SU-DHL-6 (cell line): ENCODE data around the gene TRIM27.

Source experiments
- EZH2phosphoT487 ChIP-seq: fragments of 200-600 bp; sonication (generic), shearing (Covaris generic); conservative IDR thresholded peaks from 2 replicates; pipeline ENCODE4 v1.6.1; 2018; ENCODE audit warnings: mild to moderate bottlenecking, antibody characterized with exemption, low read length, moderate library complexity, mixed read lengths
- TF ChIP-seq, protein P1 (sequence below): fragments of 200-600 bp; sonication (generic); IDR thresholded peaks from one replicate; pipeline ENCODE4 v1.5.1; 2017; ENCODE audit warnings: antibody characterized with exemption, mild to moderate bottlenecking, low read length, moderate library complexity; ENCODE audit not compliant: insufficient read depth, poor library complexity, severe bottlenecking

GRCh38 chr6:28943223-28943556 lies 19.4 kb upstream of the TRIM27 start:
- TF ChIP-seq, protein P1, sequence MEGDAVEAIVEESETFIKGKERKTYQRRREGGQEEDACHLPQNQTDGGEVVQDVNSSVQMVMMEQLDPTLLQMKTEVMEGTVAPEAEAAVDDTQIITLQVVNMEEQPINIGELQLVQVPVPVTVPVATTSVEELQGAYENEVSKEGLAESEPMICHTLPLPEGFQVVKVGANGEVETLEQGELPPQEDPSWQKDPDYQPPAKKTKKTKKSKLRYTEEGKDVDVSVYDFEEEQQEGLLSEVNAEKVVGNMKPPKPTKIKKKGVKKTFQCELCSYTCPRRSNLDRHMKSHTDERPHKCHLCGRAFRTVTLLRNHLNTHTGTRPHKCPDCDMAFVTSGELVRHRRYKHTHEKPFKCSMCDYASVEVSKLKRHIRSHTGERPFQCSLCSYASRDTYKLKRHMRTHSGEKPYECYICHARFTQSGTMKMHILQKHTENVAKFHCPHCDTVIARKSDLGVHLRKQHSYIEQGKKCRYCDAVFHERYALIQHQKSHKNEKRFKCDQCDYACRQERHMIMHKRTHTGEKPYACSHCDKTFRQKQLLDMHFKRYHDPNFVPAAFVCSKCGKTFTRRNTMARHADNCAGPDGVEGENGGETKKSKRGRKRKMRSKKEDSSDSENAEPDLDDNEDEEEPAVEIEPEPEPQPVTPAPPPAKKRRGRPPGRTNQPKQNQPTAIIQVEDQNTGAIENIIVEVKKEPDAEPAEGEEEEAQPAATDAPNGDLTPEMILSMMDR, result no peak
- TF ChIP-seq EZH2phosphoT487, result no peak
